CD4-positive, alpha-beta T cell (primary cell): ENCODE data around the gene JARID2. TPM values are rescaled to one million over a fixed set of nuclear protein-coding genes. Genes with fewer than 3 reads are reported as not detected.

Experiments
- ATAC-seq: fragments of 200-7000 bp; cut with Tn5 transposase; one replicate; pipeline ENCODE4 v1.10.0; 2022; ENCODE audit warnings: mild to moderate bottlenecking; ENCODE audit not compliant: poor library complexity
- CTCF ChIA-PET: fragments of 350-600 bp; sonication (Branson Sonifier 250); formaldehyde crosslinking; loops from one replicate; lab custom pipeline; 2021; ENCODE audit warnings: antibody characterized with exemption, inconsistent platforms; lab: Charles Lee
- POLR2A ChIA-PET: fragments of 350-600 bp; sonication (Branson Sonifier 250); formaldehyde crosslinking; loops from one replicate; lab custom pipeline; 2021; ENCODE audit warnings: antibody characterized with exemption, inconsistent platforms; lab: Charles Lee
- DNase-seq, 14 experiments: peaks; one replicate each; pipeline ENCODE4 v3.0.0-alpha.2; 2013 to 2020; ENCODE audit warnings: mixed read lengths in 2 of 14
- H3K27ac ChIP-seq, 2 donors: one replicate each; pipeline versions ENCODE4 v1.5.1 to v1.7.0; 2013; ENCODE audit warnings: low read length in 2 of 2, low read depth in 1 of 2, mild to moderate bottlenecking in 1 of 2
- H3K27me3 ChIP-seq, 2 experiments: 1 replicate in 1 of 2; 2 replicates in 1 of 2; pipeline versions ENCODE4 v1.6.1 to v1.7.0; 2013; ENCODE audit warnings: low read length in 2 of 2, control low read depth in 1 of 2, mild to moderate bottlenecking in 1 of 2, moderate library complexity in 1 of 2; ENCODE audit not compliant: insufficient read depth in 2 of 2, control insufficient read depth in 1 of 2
- H3K36me3 ChIP-seq: one replicate; pipeline ENCODE4 v1.6.1; 2013; ENCODE audit warnings: low read length, control low read depth; ENCODE audit not compliant: insufficient read depth
- H3K4me1 ChIP-seq: one replicate; pipeline ENCODE4 v1.6.1; 2013; ENCODE audit warnings: low read length, control low read depth; ENCODE audit not compliant: insufficient read depth
- H3K4me3 ChIP-seq: one replicate; pipeline ENCODE4 v1.5.1; 2013; ENCODE audit warnings: mild to moderate bottlenecking, low read length, moderate library complexity
- H3K9me3 ChIP-seq, 2 experiments: 1 replicate in 1 of 2; 2 replicates in 1 of 2; pipeline versions ENCODE4 v1.6.1 to v1.7.0; 2013; ENCODE audit warnings: low read length in 2 of 2, mild to moderate bottlenecking in 2 of 2, control low read depth in 1 of 2, moderate library complexity in 1 of 2; ENCODE audit not compliant: control insufficient read depth in 1 of 2, insufficient read depth in 1 of 2
- H3K27ac Mint-ChIP-seq: one replicate; pipeline ENCODE4 v1.8.0; 2020; ENCODE audit warnings: mixed read lengths
- H3K27me3 Mint-ChIP-seq: one replicate; pipeline ENCODE4 v1.8.0; 2021; ENCODE audit warnings: mixed read lengths
- H3K36me3 Mint-ChIP-seq: one replicate; pipeline ENCODE4 v1.8.0; 2021; ENCODE audit warnings: low read depth, mixed read lengths
- H3K4me1 Mint-ChIP-seq: one replicate; pipeline ENCODE4 v1.8.0; 2021; ENCODE audit warnings: low read depth, mixed read lengths
- H3K4me3 Mint-ChIP-seq: one replicate; pipeline ENCODE4 v1.8.0; 2020; ENCODE audit warnings: mild to moderate bottlenecking, mixed read lengths
- H3K9me3 Mint-ChIP-seq: one replicate; pipeline ENCODE4 v1.8.0; 2020; ENCODE audit warnings: mixed read lengths
- CTCF ChIP-seq: fragments of 200-600 bp; IDR thresholded peaks from one replicate; pipeline ENCODE4 v1.8.0; 2022; ENCODE audit warnings: antibody characterized with exemption, mild to moderate bottlenecking
- intact Hi-C, 2 experiments: fragments of 100-400 bp; cut with DNase I in 1 of 2; cut with micrococcal nuclease in 1 of 2; formaldehyde crosslinking; loops; one replicate each; pipeline versions ENCODE4 v1.15.1 to v1.9.0; 2023 to 2025; cut with DNase I, micrococcal nuclease
- total RNA-seq, 174 experiments: library from RNA in 2 of 174; stranded (reverse) in 2 of 174; gene quantifications; one replicate each; pipeline ENCODE4 v1.2.3 and lab custom pipeline; 2021 to 2026

JARID2 gene
- total RNA-seq, 2 experiments from 2014 or later = 32.0 to 33.0 TPM

GRCh38 chr6:15535495-15536197 is 289.8 kb downstream of the JARID2 start:
- TF ChIP-seq CTCF = no peak
- DNase-seq (no peak), ATAC-seq (no peak)
- H3K4me1 Mint-ChIP-seq = peaks cover 13% of the 10 kb centered on the region
- intact Hi-C loops = no loop called here
- H3K27ac Mint-ChIP-seq = no peak overlapping the region
- CTCF ChIA-PET = no interaction called here
- H3K36me3 Mint-ChIP-seq = peaks cover 35% of the 10 kb centered on the region
- Histone ChIP-seq H3K27ac (no peak overlapping the region), H3K27me3 (no peaks in the 10 kb centered on the region), H3K4me1 (peaks cover 4% of the 10 kb centered on the region), H3K4me3 (no peak overlapping the region), H3K36me3 (peaks cover 23% of the 10 kb centered on the region), H3K9me3 (no peaks in the 10 kb centered on the region)
- no peaks in the 10 kb centered on the region for H3K27me3 Mint-ChIP-seq
- POLR2A ChIA-PET = no interaction called here
- H3K4me3 Mint-ChIP-seq = no peak overlapping the region
- H3K9me3 Mint-ChIP-seq = no peaks in the 10 kb centered on the region

GRCh38 chr6:15536198-15536955 is 290.5 kb downstream of the JARID2 start:
- ChIA-PET CTCF (no interaction called here), POLR2A (no interaction called here)
- Histone ChIP-seq H3K4me3 (no peak overlapping the region), H3K4me1 (peaks cover 4% of the 10 kb centered on the region), H3K36me3 (peaks cover 17% of the 10 kb centered on the region), H3K27me3 (no peaks in the 10 kb centered on the region), H3K27ac (no peak overlapping the region), H3K9me3 (no peaks in the 10 kb centered on the region)
- no peak overlapping the region for H3K4me3 Mint-ChIP-seq
- no peaks in the 10 kb centered on the region for H3K9me3 Mint-ChIP-seq
- H3K4me1 Mint-ChIP-seq = peaks cover 7% of the 10 kb centered on the region
- H3K27me3 Mint-ChIP-seq = no peaks in the 10 kb centered on the region
- H3K27ac Mint-ChIP-seq = no peak overlapping the region
- intact Hi-C loops = no loop called here
- no peak for TF ChIP-seq CTCF
- peaks cover 28% of the 10 kb centered on the region for H3K36me3 Mint-ChIP-seq
- DNase-seq (no peak), ATAC-seq (no peak)

GRCh38 chr6:15538106-15538505 is 292.2 kb downstream of the JARID2 start:
- Histone ChIP-seq H3K27ac (no peak overlapping the region), H3K27me3 (no peaks in the 10 kb centered on the region), H3K4me1 (peaks cover 4% of the 10 kb centered on the region), H3K4me3 (no peak overlapping the region), H3K36me3 (peaks cover 3% of the 10 kb centered on the region), H3K9me3 (no peaks in the 10 kb centered on the region)
- no peak overlapping the region for H3K27ac Mint-ChIP-seq
- H3K27me3 Mint-ChIP-seq = no peaks in the 10 kb centered on the region
- ATAC-seq (no peak), DNase-seq (no peak)
- TF ChIP-seq CTCF = no peak
- intact Hi-C loops = no loop called here
- H3K4me1 Mint-ChIP-seq = peaks cover 7% of the 10 kb centered on the region
- H3K4me3 Mint-ChIP-seq = no peak overlapping the region
- peaks cover 15% of the 10 kb centered on the region for H3K36me3 Mint-ChIP-seq
- CTCF ChIA-PET = interaction anchor here (0.6 kb wide), 1 partner anchor 20 kb away, joined by 5 read pairs; no protein-coding TSS in a partner anchor
- no peaks in the 10 kb centered on the region for H3K9me3 Mint-ChIP-seq
- POLR2A ChIA-PET = no interaction called here
